SK-N-SH treated with all-trans-retinoic acid at 6 μM for 48 hours (cell line): ENCODE data around the gene WDR91.

Experiments used
- ATAC-seq: fragments of 200-7000 bp; cut with Tn5 transposase; 3 replicates; pipeline ENCODE4 v1.9.1; 2020; ENCODE audit warnings: mild to moderate bottlenecking, moderate library complexity
- ARNTL ChIP-seq: fragments of 450-650 bp; formaldehyde crosslinking; IDR thresholded peaks from 2 replicates; pipeline ENCODE4 v1.5.0; 2020; ENCODE audit warnings: low read depth, mild to moderate bottlenecking, moderate library complexity, borderline replicate concordance
- CREB5 ChIP-seq: fragments of 250-450 bp; sonication (Bioruptor Pico); IDR thresholded peaks from 2 replicates; pipeline ENCODE4 v1.5.1; 2020; ENCODE audit warnings: low read depth, mild to moderate bottlenecking, moderate library complexity
- CSRNP3 ChIP-seq: fragments of 250-450 bp; sonication (Bioruptor Pico); IDR thresholded peaks from 2 replicates; pipeline ENCODE4 v1.5.1; 2021; ENCODE audit warnings: mild to moderate bottlenecking, moderate library complexity
- ESRRG ChIP-seq: fragments of 250-450 bp; sonication (Bioruptor Pico); IDR thresholded peaks from 2 replicates; pipeline ENCODE4 v1.6.1; 2021; ENCODE audit warnings: mild to moderate bottlenecking
- GLIS3 ChIP-seq: fragments of 250-450 bp; sonication (Bioruptor Pico); IDR thresholded peaks from 2 replicates; pipeline ENCODE4 v1.5.0; 2020; ENCODE audit warnings: mild to moderate bottlenecking, moderate library complexity
- ISL1 ChIP-seq: fragments of 250-450 bp; sonication (Bioruptor Pico); IDR thresholded peaks from 2 replicates; pipeline ENCODE4 v2.1.2; 2022; ENCODE audit warnings: mild to moderate bottlenecking, moderate library complexity
- OSR1 ChIP-seq: fragments of 250-450 bp; sonication (Bioruptor Pico); IDR thresholded peaks from 2 replicates; pipeline ENCODE4 v1.8.0; 2022; ENCODE audit warnings: moderate library complexity, mild to moderate bottlenecking, inconsistent platforms
- PATZ1 ChIP-seq: fragments of 250-450 bp; sonication (Bioruptor Pico); IDR thresholded peaks from 2 replicates; pipeline ENCODE4 v1.8.0; 2020; ENCODE audit warnings: mild to moderate bottlenecking, moderate library complexity, borderline replicate concordance
- POU6F1 ChIP-seq: fragments of 250-450 bp; sonication (Bioruptor Pico); IDR thresholded peaks from 2 replicates; pipeline ENCODE4 v1.8.0; 2021; ENCODE audit warnings: low read depth, mild to moderate bottlenecking, moderate library complexity, borderline replicate concordance
- PPARA ChIP-seq: fragments of 250-450 bp; sonication (Bioruptor Pico); IDR thresholded peaks from 2 replicates; pipeline ENCODE4 v1.5.0; 2020; ENCODE audit warnings: mild to moderate bottlenecking, borderline replicate concordance
- RARB ChIP-seq: fragments of 250-450 bp; sonication (Bioruptor Pico); IDR thresholded peaks from 2 replicates; pipeline ENCODE4 v1.8.0; 2021; ENCODE audit warnings: mild to moderate bottlenecking, moderate library complexity
- SNAI2 ChIP-seq: fragments of 250-450 bp; sonication (Bioruptor Pico); IDR thresholded peaks from 2 replicates; pipeline ENCODE4 v1.5.0; 2020; ENCODE audit warnings: mild to moderate bottlenecking, moderate library complexity
- TCF4 ChIP-seq: fragments of 250-450 bp; sonication (Bioruptor Pico); IDR thresholded peaks from 2 replicates; pipeline ENCODE4 v1.8.0; 2021; ENCODE audit warnings: mild to moderate bottlenecking, moderate library complexity, borderline replicate concordance
- TSHZ2 ChIP-seq: fragments of 250-450 bp; sonication (Bioruptor Pico); IDR thresholded peaks from 2 replicates; pipeline ENCODE4 v1.5.0; 2020; ENCODE audit warnings: mild to moderate bottlenecking, moderate library complexity
- ZC3H10 ChIP-seq: fragments of 250-450 bp; sonication (Bioruptor Pico); IDR thresholded peaks from 2 replicates; pipeline ENCODE4 v1.5.1; 2021; ENCODE audit warnings: mild to moderate bottlenecking, moderate library complexity
- ZFP3 ChIP-seq: fragments of 250-450 bp; sonication (Bioruptor Pico); IDR thresholded peaks from 2 replicates; pipeline ENCODE4 v1.5.0; 2020; ENCODE audit warnings: mild to moderate bottlenecking, moderate library complexity
- ZFP30 ChIP-seq: fragments of 450-650 bp; formaldehyde crosslinking; IDR thresholded peaks from 2 replicates; pipeline ENCODE4 v1.5.0; 2022; ENCODE audit warnings: mild to moderate bottlenecking, moderate library complexity
- ZNF565 ChIP-seq: fragments of 450-650 bp; formaldehyde crosslinking; conservative IDR thresholded peaks from 2 replicates; pipeline ENCODE4 v1.5.0; 2020; ENCODE audit warnings: low read depth, mild to moderate bottlenecking, moderate library complexity
- ZNF70 ChIP-seq: fragments of 450-650 bp; formaldehyde crosslinking; IDR thresholded peaks from 2 replicates; pipeline ENCODE4 v1.5.0; 2020; ENCODE audit warnings: mild to moderate bottlenecking, moderate library complexity
- ZNF8 ChIP-seq: fragments of 450-650 bp; formaldehyde crosslinking; IDR thresholded peaks from 2 replicates; pipeline ENCODE4 v1.5.0; 2020; ENCODE audit warnings: mild to moderate bottlenecking, moderate library complexity

The WDR91 gene

GRCh38 chr7:135215698-135216097, 4.4 kb upstream of the WDR91 start:
- no peak for ATAC-seq
- TF ChIP-seq GLIS3 (CRISPR knock-in tag) (no peak), ZC3H10 (CRISPR knock-in tag) (no peak), CREB5 (no peak), SNAI2 (CRISPR knock-in tag) (no peak), ARNTL (CRISPR knock-in tag) (no peak), ZFP3 (no peak), ZNF8 (CRISPR knock-in tag) (no peak), ISL1 (no peak), PATZ1 (CRISPR knock-in tag) (no peak), POU6F1 (CRISPR knock-in tag) (no peak), ZNF565 (no peak), CSRNP3 (CRISPR knock-in tag) (no peak), TCF4 (no peak), ZFP30 (CRISPR knock-in tag) (no peak), OSR1 (no peak)
- TF ChIP-seq, all 23 proteins: peak for 0

- no peak for ATAC-seq
- TF ChIP-seq CREB5: no peak
- no peak for TF ChIP-seq PATZ1 (CRISPR knock-in tag)
- no peak for TF ChIP-seq ZNF8 (CRISPR knock-in tag)
- TF ChIP-seq ZNF70: no peak
- TF ChIP-seq ZFP3: no peak
- TF ChIP-seq ZC3H10 (CRISPR knock-in tag): no peak
- no peak for TF ChIP-seq PPARA
- no peak for TF ChIP-seq CSRNP3 (CRISPR knock-in tag)
- TF ChIP-seq OSR1: no peak
- no peak for TF ChIP-seq ARNTL (CRISPR knock-in tag)
- no peak for TF ChIP-seq RARB (CRISPR knock-in tag)
Measured at GRCh38 chr7:135215180-135215579, 3.9 kb upstream of the WDR91 start.

- no peak for ATAC-seq
- TF ChIP-seq ESRRG (no peak), TSHZ2 (CRISPR knock-in tag) (no peak)
Measured at GRCh38 chr7:135213831-135214230, 2.5 kb upstream of the WDR91 start.

GRCh38 chr7:135211946-135212685, 790 bp upstream of the WDR91 start:
- peak; percentile 43 for ATAC-seq
